PC-9 (cell line): ENCODE data around the gene SLK.

Source experiments
- CTCF ChIP-seq: fragments of 200-600 bp; sonication (generic); conservative IDR thresholded peaks from 2 replicates; pipeline ENCODE4 v1.6.1; 2017; ENCODE audit warnings: mixed run types, antibody characterized with exemption, mild to moderate bottlenecking, moderate library complexity
- EZH2 ChIP-seq: fragments of 200-600 bp; sonication (generic); IDR thresholded peaks from 2 replicates; pipeline ENCODE4 v1.8.0; 2017; ENCODE audit warnings: antibody characterized with exemption, low read depth

- TF ChIP-seq CTCF (no peak), EZH2 (no peak)
Observed at GRCh38 chr10:103998805-103999204, 31.9 kb downstream of the SLK start.
